HL-60 (cell line): Measurements from ENCODE around the gene NEUROD2.

Experiments used
- POLR2AphosphoS5 ChIP-seq: IDR thresholded peaks from 2 replicates; pipeline ENCODE4 v1.6.1; 2012; ENCODE audit warnings: low read depth
- TF ChIP-seq, protein P1 (sequence below): IDR thresholded peaks from one replicate; pipeline ENCODE4 v1.5.1; 2011; ENCODE audit warnings: low read length, control low read depth, inconsistent platforms; ENCODE audit not compliant: insufficient read depth

DNA sequence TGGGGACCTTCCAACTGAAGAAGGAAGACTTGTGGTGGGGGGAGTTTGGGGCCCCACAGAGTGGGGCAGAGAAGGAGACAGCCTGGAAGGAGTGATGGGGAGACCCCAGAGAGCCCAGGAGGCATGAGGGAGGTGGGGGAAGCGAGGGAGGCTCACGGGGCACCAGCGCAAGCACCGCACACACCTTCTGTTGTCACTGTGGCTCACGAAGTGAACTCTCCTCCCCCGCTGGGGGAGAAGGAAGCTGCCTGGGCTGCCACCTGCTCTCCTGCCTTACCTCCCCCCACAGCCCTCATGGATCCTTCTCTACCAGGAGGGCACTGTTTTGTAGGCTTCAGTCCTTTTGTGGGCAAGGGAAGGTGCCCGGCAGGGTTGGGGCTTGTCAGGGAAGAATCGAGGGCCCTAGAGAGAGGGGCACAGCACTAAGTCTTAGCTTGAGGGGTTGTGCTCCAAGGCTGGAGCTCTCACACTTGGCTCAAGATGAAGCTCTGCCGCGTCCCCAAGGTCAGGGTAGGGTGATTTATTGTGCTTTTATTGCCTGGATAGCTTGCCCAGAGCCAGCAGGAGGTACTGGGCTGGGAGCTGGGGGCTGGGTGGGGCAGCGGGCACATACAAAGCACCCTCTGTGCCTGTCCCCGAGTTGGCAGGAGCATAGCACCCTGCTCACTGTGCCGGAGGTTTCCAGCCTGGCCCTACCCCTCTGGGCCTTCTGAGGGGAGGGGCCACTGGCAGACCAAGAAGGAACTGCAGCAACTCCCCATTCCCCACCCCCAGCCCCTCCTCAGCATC is 24.6 kb upstream of the NEUROD2 start:
- TF ChIP-seq, protein P1, sequence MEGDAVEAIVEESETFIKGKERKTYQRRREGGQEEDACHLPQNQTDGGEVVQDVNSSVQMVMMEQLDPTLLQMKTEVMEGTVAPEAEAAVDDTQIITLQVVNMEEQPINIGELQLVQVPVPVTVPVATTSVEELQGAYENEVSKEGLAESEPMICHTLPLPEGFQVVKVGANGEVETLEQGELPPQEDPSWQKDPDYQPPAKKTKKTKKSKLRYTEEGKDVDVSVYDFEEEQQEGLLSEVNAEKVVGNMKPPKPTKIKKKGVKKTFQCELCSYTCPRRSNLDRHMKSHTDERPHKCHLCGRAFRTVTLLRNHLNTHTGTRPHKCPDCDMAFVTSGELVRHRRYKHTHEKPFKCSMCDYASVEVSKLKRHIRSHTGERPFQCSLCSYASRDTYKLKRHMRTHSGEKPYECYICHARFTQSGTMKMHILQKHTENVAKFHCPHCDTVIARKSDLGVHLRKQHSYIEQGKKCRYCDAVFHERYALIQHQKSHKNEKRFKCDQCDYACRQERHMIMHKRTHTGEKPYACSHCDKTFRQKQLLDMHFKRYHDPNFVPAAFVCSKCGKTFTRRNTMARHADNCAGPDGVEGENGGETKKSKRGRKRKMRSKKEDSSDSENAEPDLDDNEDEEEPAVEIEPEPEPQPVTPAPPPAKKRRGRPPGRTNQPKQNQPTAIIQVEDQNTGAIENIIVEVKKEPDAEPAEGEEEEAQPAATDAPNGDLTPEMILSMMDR = no peak
- TF ChIP-seq POLR2AphosphoS5 = peak; percentile 45; the same call in 1 of the 2 replicates
